RWPE1 (cell line): Measurements from ENCODE around the gene ME3.
"Not testable (repeated sequence)": the region's sequence is repeated elsewhere in the genome, so short reads cannot be mapped to it uniquely, and the experiment has no call there.

Experiments
- CTCF ChIA-PET: fragments of 350-600 bp; sonication (Branson Sonifier 250); formaldehyde crosslinking; extraction: SDS; loops from one replicate; lab custom pipeline; 2021; lab: Yijun Ruan, JAX
- POLR2A ChIA-PET: fragments of 400-600 bp; formaldehyde crosslinking; extraction: SDS; loops from one replicate; lab custom pipeline; 2020; ENCODE audit warnings: antibody characterized with exemption; ENCODE audit not compliant: low non-redundant PET; lab: Yijun Ruan, JAX
- DNase-seq: peaks from one replicate; pipeline ENCODE4 v3.0.0; 2012; ENCODE audit warnings: low spot score
- H3K27ac ChIP-seq: fragments of 450-650 bp; 2 replicates; pipeline ENCODE4 v1.5.1; 2017
- TF ChIP-seq, protein P1 (sequence below): fragments of 450-650 bp; conservative IDR thresholded peaks from 2 replicates; pipeline ENCODE4 v1.5.1; 2017; ENCODE audit warnings: low read depth, mild to moderate bottlenecking

The ME3 gene

GRCh38 chr11:86623736-86624135 is 48.7 kb downstream of the ME3 start:
- POLR2A ChIA-PET, result no interaction called here
- TF ChIP-seq, protein P1, sequence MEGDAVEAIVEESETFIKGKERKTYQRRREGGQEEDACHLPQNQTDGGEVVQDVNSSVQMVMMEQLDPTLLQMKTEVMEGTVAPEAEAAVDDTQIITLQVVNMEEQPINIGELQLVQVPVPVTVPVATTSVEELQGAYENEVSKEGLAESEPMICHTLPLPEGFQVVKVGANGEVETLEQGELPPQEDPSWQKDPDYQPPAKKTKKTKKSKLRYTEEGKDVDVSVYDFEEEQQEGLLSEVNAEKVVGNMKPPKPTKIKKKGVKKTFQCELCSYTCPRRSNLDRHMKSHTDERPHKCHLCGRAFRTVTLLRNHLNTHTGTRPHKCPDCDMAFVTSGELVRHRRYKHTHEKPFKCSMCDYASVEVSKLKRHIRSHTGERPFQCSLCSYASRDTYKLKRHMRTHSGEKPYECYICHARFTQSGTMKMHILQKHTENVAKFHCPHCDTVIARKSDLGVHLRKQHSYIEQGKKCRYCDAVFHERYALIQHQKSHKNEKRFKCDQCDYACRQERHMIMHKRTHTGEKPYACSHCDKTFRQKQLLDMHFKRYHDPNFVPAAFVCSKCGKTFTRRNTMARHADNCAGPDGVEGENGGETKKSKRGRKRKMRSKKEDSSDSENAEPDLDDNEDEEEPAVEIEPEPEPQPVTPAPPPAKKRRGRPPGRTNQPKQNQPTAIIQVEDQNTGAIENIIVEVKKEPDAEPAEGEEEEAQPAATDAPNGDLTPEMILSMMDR, result no peak
- H3K27ac ChIP-seq, result peak overlapping the region; percentile 47; the same call in 1 of the 2 replicates
- CTCF ChIA-PET, result interaction anchor here (0.7 kb wide), 1 partner anchor 35 kb away, joined by 3 read pairs; no protein-coding TSS in a partner anchor
- DNase-seq, result no peak

DNA sequence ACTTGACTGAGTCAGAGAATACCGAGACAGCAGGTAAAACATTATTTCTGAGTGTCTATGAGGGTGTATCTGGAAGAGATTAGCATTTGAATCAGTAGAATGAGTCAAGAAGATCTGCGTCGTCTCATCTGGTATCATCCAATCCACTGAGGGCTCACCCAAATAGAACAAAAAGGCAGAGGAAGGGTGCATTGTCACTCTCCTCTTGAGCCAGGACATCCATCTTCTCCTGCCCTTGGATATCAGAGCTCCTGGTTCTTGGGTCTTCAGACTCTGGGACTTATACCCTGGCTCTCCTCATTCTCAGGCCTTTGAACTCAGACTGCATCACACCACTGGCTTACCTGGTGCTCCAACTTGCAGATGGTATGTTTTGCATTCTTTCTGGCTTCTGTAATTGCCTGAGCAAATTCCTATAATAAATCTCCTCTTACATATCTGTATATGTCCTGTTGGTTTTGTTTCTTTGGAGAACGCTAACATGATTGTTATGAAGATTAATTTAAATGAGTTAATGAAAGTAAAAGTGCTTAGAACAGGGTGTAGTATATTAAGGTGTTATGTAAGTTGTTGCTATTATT is 49.3 kb downstream of the ME3 start:
- peak; percentile 50 for DNase-seq
- no peak overlapping the region; the same call in 1 of the 2 replicates for H3K27ac ChIP-seq
- CTCF ChIA-PET, result no interaction called here
- POLR2A ChIA-PET, result no interaction called here
- TF ChIP-seq, protein P1, result no peak

- ChIA-PET POLR2A (no interaction called here), CTCF (interaction anchor here (0.6 kb wide), 1 partner anchor 178 kb away, joined by 3 read pairs; the partner anchor contains the start of gene PRSS23)
Observed at GRCh38 chr11:86621854-86622253, 50.6 kb downstream of the ME3 start.

GRCh38 chr11:86620891-86621521 is 51.4 kb downstream of the ME3 start:
- TF ChIP-seq, protein P1, result no peak
- no peak for DNase-seq
- POLR2A ChIA-PET, result no interaction called here
- no peak overlapping the region for H3K27ac ChIP-seq
- CTCF ChIA-PET, result no interaction called here

More at GRCh38 chr11:86621854-86622253, 50.6 kb downstream of the ME3 start:
- H3K27ac ChIP-seq, result no peak overlapping the region
- DNase-seq, result no peak
- TF ChIP-seq, protein P1, result no peak

- POLR2A ChIA-PET, DNase-seq, H3K27ac ChIP-seq: not testable (repeated sequence)
- CTCF ChIA-PET, result interaction anchor here (1.2 to 1.4 kb wide), 2 partner anchors 11 to 166 kb away, joined by 4 to 8 read pairs; no protein-coding TSS in a partner anchor
Observed at GRCh38 chr11:86619428-86619827, 53.0 kb downstream of the ME3 start.

- no peak overlapping the region for H3K27ac ChIP-seq
- ChIA-PET CTCF (interaction anchor here (0.6 to 0.7 kb wide), 3 partner anchors 11 to 161 kb away, joined by 3 to 10 read pairs (median 3); no protein-coding TSS in a partner anchor), POLR2A (no interaction called here)
- DNase-seq, result no peak
- TF ChIP-seq, protein P1, result no peak
Observed at GRCh38 chr11:86617502-86617901, 54.9 kb downstream of the ME3 start.

GRCh38 chr11:86615487-86615886 is 56.9 kb downstream of the ME3 start:
- DNase-seq, result no peak
- no peak overlapping the region for H3K27ac ChIP-seq
- TF ChIP-seq, protein P1, result no peak
- CTCF ChIA-PET, result no interaction called here
- POLR2A ChIA-PET, result no interaction called here
